ENCODE data around the gene KIF3B. TPM values are rescaled to one million over a fixed set of nuclear protein-coding genes. Genes with fewer than 3 reads are reported as not detected.

KIF3B gene
- total and polyA plus RNA-seq, 10 of the 15 experiments (the other 5 are each of a cell fraction or from before 2014, with no cell fraction given) = 7.4 to 37.3 (median 25.9) TPM

GRCh38 chr20:32316667-32317066 lies 39.2 kb downstream of the KIF3B start:
- Histone ChIP-seq H2AFZ (ENCODE audit: control insufficient read depth, low read depth, low read length) (no peak overlapping the region), H3K4me1 (ENCODE audit: control insufficient read depth, insufficient read depth, low read length) (no peaks in the 10 kb centered on the region; the same call in 1 of the 2 replicates), H3K36me3 (ENCODE audit: control insufficient read depth in 2 of 2, insufficient read depth in 2 of 2, low read length in 1 of 2) (peaks cover 7 to 30% of the 10 kb centered on the region in 2 experiments), H3K27ac (ENCODE audit: control insufficient read depth, insufficient read depth) (no peak overlapping the region), H3K79me2 (ENCODE audit: control insufficient read depth, insufficient read depth, low read length) (peaks cover 3% of the 10 kb centered on the region), H3K9me3 (replicated peaks; ENCODE audit: control insufficient read depth, insufficient read depth, low read length) (no peaks in the 10 kb centered on the region), H4K20me1 (ENCODE audit: control insufficient read depth, insufficient read depth) (no peaks in the 10 kb centered on the region), H3K4me2 (ENCODE audit: control insufficient read depth, insufficient read depth) (no peak overlapping the region), H3K9ac (ENCODE audit: control insufficient read depth, insufficient read depth, low read length) (no peak overlapping the region), H3K4me3 (no peak overlapping the region), H3K27me3 (replicated peaks in 1 of 2; ENCODE audit: control insufficient read depth in 2 of 2, insufficient read depth in 2 of 2, low read length in 1 of 2) (no peaks in the 10 kb centered on the region)
- intact Hi-C loops (cut with micrococcal nuclease; ENCODE audit: unreplicated experiment) = no loop called here
- ChIA-PET POLR2A (interaction anchor here (0.8 to 1.1 kb wide), 2 partner anchors 11 to 200 kb away, joined by 4 to 13 read pairs; no protein-coding TSS in a partner anchor), CTCF (interaction anchor here (1.0 to 1.6 kb wide), 3 partner anchors 8 to 61 kb away, joined by 3 to 4 read pairs (median 4); no protein-coding TSS in a partner anchor), RAD21 (ENCODE audit: unreplicated experiment) (interaction anchor here (1.6 kb wide), 1 partner anchor 31 kb away, joined by 3 read pairs; no protein-coding TSS in a partner anchor), SMC1A (ENCODE audit: uncharacterized antibody, unreplicated experiment) (interaction anchor here (0.9 to 2.5 kb wide), 5 partner anchors 10 to 90 kb away, joined by 3 to 11 read pairs (median 3); no protein-coding TSS in a partner anchor)
- no TSS peak for BruUV-seq (replicated peaks)
- WGBS (ENCODE audit: insufficient coverage, insufficient replicate concordance, low lambda C conversion rate, missing lambda C conversion rate) = 70% methylated on average over 7 of the region's 7 CpGs
- TF ChIP-seq BACH1 (IDR thresholded peaks at IDR 0.05; ENCODE audit: borderline replicate concordance) (no peak), IRF4 (IDR thresholded peaks at IDR 0.05; ENCODE audit: low read depth, low read length) (no peak), CBX3 (IDR thresholded peaks at IDR 0.05; ENCODE audit: borderline replicate concordance, low read depth) (no peak), TARDBP (IDR thresholded peaks at IDR 0.05; ENCODE audit: borderline replicate concordance) (no peak), MEF2A (IDR thresholded peaks at IDR 0.05; ENCODE audit: insufficient read depth, low read depth, low read length) (no peak), CEBPB (IDR thresholded peaks at IDR 0.05; ENCODE audit: borderline replicate concordance in 1 of 2, low read depth in 2 of 2, low read length in 2 of 2) (no peak), STAT1 (conservative IDR thresholded peaks at IDR 0.05) (no peak), CBFB (IDR thresholded peaks at IDR 0.05; ENCODE audit: low read depth) (no peak), ATF2 (IDR thresholded peaks at IDR 0.05; ENCODE audit: low read length) (no peak), MXI1 (IDR thresholded peaks at IDR 0.05; ENCODE audit: low read depth, low read length) (no peak)
- TF ChIP-seq, protein P1, sequence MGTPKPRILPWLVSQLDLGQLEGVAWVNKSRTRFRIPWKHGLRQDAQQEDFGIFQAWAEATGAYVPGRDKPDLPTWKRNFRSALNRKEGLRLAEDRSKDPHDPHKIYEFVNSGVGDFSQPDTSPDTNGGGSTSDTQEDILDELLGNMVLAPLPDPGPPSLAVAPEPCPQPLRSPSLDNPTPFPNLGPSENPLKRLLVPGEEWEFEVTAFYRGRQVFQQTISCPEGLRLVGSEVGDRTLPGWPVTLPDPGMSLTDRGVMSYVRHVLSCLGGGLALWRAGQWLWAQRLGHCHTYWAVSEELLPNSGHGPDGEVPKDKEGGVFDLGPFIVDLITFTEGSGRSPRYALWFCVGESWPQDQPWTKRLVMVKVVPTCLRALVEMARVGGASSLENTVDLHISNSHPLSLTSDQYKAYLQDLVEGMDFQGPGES (IDR thresholded peaks at IDR 0.05) = no peak
- FAIRE-seq = no peak
- in situ Hi-C loops (cut with MboI) = no loop called here
- ATAC-seq = no peak
- no peak for DNase-seq (ENCODE audit: low read depth, low spot score)
